Putamen (tissue), 1 donor: ENCODE measurements around the gene CYTH4.

ENCODE experiments used
- DNase-seq: peaks from one replicate; pipeline ENCODE4 v3.0.0-alpha.2; 2016; ENCODE audit warnings: low spot score

CYTH4 gene

DNA sequence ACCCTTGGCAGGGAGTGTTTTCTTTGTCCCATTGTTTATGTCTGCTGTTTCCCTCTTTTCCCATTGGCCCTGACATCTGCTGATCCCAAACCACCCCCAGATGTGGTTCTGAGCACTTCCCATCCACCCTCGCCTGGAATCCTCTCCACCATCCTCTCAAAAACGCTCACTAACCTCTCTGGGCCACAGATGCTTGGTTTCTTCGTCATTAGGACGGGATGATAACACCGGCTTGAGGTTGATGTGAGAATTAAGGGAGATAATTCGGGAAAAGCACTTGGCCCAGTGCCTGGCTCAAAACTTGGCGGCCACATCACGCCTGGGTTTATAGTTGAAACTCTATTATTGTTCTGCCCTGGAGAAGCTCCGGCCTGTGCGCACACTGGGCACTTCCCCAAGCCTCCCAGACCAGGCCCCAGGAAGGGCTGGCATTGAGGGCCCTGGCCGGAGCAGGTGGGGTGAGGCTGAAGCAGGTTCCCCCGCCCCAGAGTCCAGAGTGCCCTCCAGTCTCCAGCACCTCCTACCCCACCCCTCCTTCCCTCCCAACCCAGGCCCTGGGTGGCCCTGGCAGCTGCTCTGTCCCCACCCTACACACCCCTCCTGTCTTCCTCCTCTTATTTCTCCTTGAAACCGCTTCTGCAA, 63.7 kb downstream of the CYTH4 start:
- no peak for DNase-seq

GRCh38 chr22:37346505-37346895, 64.2 kb downstream of the CYTH4 start:
- DNase-seq = no peak

DNA sequence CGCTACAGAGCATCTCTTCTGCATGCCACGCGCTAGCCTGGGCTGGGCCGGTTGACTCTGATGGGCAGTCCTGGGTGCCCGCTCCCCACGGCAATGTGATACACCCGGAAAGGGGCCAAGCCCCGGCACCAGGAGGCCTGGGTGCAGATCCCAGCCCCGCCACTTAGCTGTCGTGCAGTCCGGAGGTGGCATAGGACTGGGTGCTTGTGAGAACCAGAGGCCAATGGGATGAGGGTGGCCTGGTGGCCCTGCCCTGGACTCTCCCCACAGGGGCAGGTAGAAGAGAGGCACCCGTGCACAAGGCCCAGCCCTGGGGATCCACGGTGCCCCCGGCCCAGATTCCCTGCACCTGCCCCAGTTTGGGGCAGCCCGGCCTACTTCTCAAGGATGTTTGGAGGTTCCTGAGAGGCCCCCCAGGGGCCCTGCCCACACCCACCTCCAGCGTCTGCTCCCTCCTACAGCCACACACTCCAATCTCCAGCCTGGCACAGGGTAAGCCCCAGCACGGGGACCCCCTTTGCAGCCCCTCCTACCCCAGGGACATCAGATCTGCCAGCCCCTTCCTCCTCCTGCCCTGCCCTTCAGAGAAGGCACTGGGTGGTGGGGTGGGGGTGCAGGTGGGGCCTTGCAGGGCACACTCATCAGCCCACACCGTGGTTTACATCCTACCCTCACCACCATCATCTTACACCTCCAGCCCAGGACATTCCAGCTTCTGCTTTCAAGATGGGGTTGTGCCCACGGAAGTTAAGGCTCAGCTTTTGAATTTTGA, 66.9 kb downstream of the CYTH4 start:
- no peak for DNase-seq

DNA sequence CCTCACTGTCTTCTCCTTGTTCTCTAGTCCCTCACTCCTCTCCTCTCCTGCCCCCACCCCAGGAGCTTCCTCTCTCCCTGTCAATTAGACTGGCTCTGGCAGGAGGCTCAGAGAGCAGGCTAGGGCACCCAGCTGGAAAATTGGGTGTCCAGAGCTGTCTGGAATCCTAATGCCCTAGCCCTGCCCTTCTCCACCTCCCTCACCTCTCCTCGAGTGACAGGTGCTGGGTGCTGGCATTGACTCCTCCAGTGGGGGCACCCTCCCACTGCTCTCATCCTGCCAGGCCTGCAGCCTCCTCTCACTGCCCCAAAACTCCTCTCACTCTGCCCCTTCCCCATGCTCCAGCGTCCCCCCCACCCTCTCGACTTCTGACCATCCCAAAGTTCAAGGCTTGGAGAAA, 68.9 kb downstream of the CYTH4 start:
- DNase-seq = no peak

GRCh38 chr22:37352481-37352880, 70.2 kb downstream of the CYTH4 start:
- DNase-seq = no peak

- no peak for DNase-seq
These were observed 71.5 kb downstream of the CYTH4 start for GRCh38 chr22:37353839-37354238.

DNA sequence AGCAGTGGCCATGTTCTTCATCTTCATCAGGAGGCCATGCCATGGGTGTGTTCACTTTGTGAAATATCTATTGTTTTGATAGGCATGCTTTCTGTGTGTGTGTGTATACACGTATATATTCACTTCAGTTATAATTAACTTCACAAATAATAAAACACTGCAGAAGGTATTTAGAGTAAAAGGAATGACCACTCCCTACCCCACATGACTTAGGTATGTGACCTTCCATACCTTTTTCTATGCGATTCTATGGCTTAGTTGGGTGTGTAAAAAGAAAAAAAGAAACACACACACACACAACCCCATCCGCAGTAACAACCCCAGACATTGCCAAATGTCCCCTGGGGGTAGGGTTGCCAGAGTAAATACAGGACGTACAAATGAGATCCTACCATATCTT, 72.0 kb downstream of the CYTH4 start:
- no peak for DNase-seq

- DNase-seq = no peak
These were observed 72.4 kb downstream of the CYTH4 start for GRCh38 chr22:37354670-37355069.

DNA sequence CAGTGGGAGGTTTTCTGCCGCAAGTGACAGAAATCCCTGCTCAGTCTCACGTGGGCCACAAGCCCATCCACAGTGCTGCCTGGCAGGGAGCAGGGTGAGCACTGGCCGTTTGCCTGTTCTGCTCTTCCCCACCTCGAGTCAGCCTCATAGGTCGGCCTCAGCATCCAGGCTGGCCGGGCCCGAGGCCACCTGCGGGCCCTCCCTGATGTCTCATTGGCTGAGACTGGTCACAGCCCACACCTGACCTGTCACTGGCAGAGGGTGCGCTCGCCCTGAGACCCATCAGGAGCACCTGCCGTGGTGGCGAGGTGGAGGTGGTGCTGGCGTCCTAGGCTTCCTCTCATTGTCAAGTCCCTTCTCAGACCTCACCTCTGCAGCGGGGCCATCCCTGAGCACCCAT, 72.9 kb downstream of the CYTH4 start:
- no peak for DNase-seq

GRCh38 chr22:37356922-37357321, 74.6 kb downstream of the CYTH4 start:
- no peak for DNase-seq

GRCh38 chr22:37357446-37358075, 75.3 kb downstream of the CYTH4 start:
- DNase-seq = no peak

DNA sequence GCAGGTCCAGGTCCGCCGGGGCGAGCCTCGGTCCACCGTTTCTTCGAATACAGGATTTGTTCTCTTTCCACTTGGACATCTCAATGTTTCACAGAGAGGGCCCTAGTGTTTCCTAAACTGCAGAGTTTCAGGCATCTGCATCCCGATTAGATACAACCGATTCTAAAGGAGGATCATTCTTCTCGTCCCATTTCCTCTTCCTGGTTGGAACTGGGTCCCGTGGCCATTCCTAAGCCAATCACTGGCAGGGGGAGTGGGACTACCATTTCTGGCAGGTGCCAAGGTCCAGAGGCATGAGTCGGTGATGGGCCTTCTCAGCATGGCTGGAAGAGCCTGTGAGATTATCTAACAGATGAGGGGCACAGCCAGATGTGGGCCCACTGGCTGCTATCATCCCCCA, 76.1 kb downstream of the CYTH4 start:
- DNase-seq = no peak

DNA sequence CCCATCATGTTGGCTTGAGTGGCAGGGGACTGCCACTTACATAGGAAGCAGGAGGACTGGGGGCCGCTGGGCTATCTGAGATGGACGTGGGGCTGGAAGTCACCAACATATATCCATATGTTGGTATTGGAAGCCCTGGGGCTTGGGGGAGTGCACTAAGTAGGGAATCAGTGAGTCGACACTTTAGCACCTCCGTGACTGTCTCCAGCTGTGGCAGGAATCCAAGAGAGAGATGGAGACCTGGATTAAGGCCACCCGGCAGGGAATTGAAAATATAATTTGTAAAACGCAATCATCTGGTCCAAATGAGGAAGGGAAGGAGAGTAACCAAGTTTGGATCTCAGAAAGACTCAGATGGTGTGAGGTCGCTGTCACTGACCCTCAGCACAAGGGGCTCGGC, 76.6 kb downstream of the CYTH4 start:
- no peak for DNase-seq

DNA sequence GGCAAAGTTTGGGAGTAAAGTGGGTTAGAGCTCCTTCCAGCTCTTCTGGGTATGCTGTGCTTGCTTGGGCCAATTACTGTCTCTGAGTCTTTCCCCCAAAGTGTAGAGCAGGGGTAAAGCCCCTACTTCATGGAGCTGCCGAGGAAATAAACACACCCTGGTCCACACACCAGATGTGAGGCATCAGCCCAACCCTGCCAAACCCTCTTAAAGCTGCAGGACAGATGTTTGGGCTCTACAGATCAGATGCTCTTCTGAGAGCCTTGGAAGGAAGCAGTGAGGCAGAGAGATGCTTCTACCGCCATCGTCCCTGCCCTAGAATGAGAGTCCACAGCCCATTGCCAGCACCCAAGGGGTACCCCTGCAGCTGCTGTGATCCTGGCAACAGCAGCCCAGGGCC, 80.3 kb downstream of the CYTH4 start:
- no peak for DNase-seq

GRCh38 chr22:37363261-37363992, 81.1 kb downstream of the CYTH4 start:
- no peak for DNase-seq
